ENCODE data around the gene HOXB4. TPM values are rescaled to one million over a fixed set of nuclear protein-coding genes. Genes with fewer than 3 reads are reported as not detected.
"Not testable (repeated sequence)": the region's sequence is repeated elsewhere in the genome, so short reads cannot be mapped to it uniquely, and the experiment has no call there.

HOXB4 gene
- total RNA-seq, 4 donors from 2014 or later = 0.18 to 1.8 (median 0.51) TPM

DNA sequence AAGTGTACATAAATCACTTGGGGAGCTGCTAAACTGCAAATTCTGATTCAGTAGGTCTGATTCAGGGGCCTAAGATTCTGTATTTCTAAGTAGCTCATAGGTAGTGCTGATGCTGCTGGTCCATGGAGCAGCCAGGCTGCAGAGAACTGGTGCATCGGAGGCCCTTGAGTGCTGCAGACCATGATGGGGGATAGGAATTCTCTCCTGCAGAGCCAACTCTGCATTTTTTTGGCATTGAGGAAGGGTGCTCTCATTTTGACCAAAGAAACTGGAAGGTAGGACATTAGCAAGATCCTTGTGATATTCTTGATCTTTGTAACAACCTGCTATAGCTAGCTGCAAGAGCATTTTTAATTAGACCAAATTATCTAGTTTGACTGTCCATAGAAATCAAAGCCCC is 37.9 kb downstream of the HOXB4 start:
- peaks cover 10 to 16% of the 10 kb centered on the region in 2 donors for H3K4me1 ChIP-seq
- no peaks in the 10 kb centered on the region for H3K9me3 ChIP-seq
- no peak for ATAC-seq
- H3K36me3 ChIP-seq = no peaks in the 10 kb centered on the region
- in situ Hi-C loops (cut with MboI; ENCODE audit: low sequenced_read_pairs in 4 of 4) = no loop called here
- peaks cover 9 to 32% (median 25%) of the 10 kb centered on the region in 3 donors for H3K27me3 ChIP-seq
- intact Hi-C loops (cut with DNase I; ENCODE audit: low total_unique reads) = no loop called here
- no peak for DNase-seq
- no peak for TF ChIP-seq POLR2A (IDR thresholded peaks at IDR 0.05)
- TF ChIP-seq, protein P1, sequence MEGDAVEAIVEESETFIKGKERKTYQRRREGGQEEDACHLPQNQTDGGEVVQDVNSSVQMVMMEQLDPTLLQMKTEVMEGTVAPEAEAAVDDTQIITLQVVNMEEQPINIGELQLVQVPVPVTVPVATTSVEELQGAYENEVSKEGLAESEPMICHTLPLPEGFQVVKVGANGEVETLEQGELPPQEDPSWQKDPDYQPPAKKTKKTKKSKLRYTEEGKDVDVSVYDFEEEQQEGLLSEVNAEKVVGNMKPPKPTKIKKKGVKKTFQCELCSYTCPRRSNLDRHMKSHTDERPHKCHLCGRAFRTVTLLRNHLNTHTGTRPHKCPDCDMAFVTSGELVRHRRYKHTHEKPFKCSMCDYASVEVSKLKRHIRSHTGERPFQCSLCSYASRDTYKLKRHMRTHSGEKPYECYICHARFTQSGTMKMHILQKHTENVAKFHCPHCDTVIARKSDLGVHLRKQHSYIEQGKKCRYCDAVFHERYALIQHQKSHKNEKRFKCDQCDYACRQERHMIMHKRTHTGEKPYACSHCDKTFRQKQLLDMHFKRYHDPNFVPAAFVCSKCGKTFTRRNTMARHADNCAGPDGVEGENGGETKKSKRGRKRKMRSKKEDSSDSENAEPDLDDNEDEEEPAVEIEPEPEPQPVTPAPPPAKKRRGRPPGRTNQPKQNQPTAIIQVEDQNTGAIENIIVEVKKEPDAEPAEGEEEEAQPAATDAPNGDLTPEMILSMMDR (IDR thresholded peaks at IDR 0.05 in 4 of 5, conservative IDR thresholded peaks at IDR 0.05 in 1 of 5) = no peak
- no peak overlapping the region for H3K27ac ChIP-seq
- no peak overlapping the region for H3K4me3 ChIP-seq

DNA sequence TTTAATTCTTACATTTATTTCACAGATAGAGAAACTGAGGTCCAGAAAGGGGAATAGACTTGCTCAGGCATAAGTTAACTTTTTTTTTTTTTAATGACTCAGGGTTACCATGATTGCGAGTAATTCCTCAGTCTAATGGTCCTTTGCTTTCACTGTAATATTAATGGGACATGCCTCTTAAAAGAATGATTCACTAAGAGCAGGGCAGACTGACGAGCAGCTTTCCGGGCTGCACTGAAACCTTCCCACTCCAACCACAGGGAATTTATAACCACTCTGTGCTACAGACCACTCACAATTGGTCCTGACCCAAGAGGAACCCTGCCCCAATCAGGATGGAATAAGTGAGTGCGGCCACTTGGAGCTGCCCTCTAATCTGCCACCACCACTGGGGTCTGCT is 39.0 kb downstream of the HOXB4 start:
- in situ Hi-C loops (cut with MboI; ENCODE audit: low sequenced_read_pairs in 4 of 4) = no loop called here
- TF ChIP-seq, protein P1 (IDR thresholded peaks at IDR 0.05 in 4 of 5, conservative IDR thresholded peaks at IDR 0.05 in 1 of 5) = no peak
- TF ChIP-seq POLR2A (IDR thresholded peaks at IDR 0.05) = no peak
- peaks cover 9 to 25% (median 22%) of the 10 kb centered on the region in 3 donors for H3K27me3 ChIP-seq

DNA sequence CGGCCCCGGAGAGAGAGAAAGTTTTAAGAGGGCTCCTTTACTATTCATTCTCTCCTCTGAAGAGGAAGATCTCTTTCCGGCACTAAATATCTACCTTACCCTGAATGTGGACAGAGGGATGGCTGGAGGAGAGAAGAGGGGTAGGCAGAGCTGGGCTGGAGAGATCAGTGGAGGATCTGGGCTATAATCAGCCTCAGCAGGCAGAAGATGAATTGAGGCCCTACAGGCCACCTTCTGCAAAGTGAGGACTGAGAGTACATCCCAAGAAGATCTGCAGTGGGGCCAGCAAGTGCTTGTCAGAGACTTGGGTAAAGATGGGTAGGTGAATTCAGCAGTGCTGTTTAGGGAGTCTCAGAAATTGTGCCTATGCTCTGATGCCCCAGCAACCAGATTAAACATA is 40.8 kb downstream of the HOXB4 start:
- DNase-seq = no peak

More for the DNA sequence above, 39.0 kb downstream of the HOXB4 start:
- no peaks in the 10 kb centered on the region for H3K9me3 ChIP-seq
- no peaks in the 10 kb centered on the region for H3K36me3 ChIP-seq
- H3K4me1 ChIP-seq = peaks cover 10% of the 10 kb centered on the region in 2 donors
- intact Hi-C loops (cut with DNase I; ENCODE audit: low total_unique reads) = no loop called here
- DNase-seq (no peak), ATAC-seq (no peak)
- no peak overlapping the region for H3K4me3 ChIP-seq
- H3K27ac ChIP-seq = no peak overlapping the region

DNA sequence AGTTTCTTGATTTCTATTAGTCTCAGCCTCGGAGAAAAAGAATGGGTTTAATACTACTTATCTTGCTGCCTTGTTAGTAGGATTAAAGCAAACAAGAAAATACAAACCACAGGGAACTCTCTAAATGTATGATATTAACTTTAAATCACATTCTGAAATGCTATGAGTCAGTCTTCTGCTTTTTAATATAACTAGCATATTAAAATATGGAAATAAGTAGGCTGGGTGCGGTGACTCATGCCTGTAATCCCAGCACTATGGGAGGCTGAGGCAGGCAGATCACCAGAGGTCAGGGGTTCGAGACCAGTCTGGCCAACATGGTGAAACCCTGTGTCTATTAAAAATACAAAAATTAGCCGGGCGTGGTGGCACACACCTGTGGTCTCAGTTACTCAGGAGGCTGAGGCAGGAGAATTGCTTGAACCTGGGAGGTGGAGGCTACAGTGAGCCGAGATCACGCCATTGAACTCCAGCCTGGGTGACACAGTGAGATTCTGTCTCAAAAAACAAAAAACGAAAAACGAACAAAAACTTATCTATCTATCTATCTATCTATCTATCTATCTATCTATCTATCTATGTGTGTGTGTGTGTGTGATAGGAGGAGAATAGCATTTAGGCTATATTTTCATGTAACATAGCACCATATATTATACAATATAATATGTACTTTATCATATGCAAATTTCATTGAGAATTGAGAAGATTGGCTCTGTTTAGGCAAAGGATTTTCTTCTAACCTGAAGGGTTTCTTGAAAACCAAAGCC is 42.2 kb downstream of the HOXB4 start:
- H3K4me3 ChIP-seq; H3K4me1 ChIP-seq; H3K36me3 ChIP-seq; H3K27ac ChIP-seq; in situ Hi-C loops (cut with MboI; ENCODE audit: low sequenced_read_pairs in 4 of 4); DNase-seq; H3K9me3 ChIP-seq; intact Hi-C loops (cut with DNase I; ENCODE audit: low total_unique reads); H3K27me3 ChIP-seq; ATAC-seq: not testable (repeated sequence)

More for the DNA sequence above, 40.8 kb downstream of the HOXB4 start:
- ATAC-seq = no peak
- Histone ChIP-seq H3K9me3 (no peaks in the 10 kb centered on the region), H3K4me3 (no peak overlapping the region), H3K4me1 (peaks cover 5 to 9% of the 10 kb centered on the region in 2 donors), H3K27ac (no peak overlapping the region), H3K36me3 (no peaks in the 10 kb centered on the region), H3K27me3 (peaks cover 4 to 16% (median 12%) of the 10 kb centered on the region in 3 donors)
- intact Hi-C loops (cut with DNase I; ENCODE audit: low total_unique reads) = no loop called here
- TF ChIP-seq POLR2A (IDR thresholded peaks at IDR 0.05) = no peak
- TF ChIP-seq, protein P1 (IDR thresholded peaks at IDR 0.05 in 4 of 5, conservative IDR thresholded peaks at IDR 0.05 in 1 of 5) = no peak
- in situ Hi-C loops (cut with MboI; ENCODE audit: low sequenced_read_pairs in 4 of 4) = no loop called here

DNA sequence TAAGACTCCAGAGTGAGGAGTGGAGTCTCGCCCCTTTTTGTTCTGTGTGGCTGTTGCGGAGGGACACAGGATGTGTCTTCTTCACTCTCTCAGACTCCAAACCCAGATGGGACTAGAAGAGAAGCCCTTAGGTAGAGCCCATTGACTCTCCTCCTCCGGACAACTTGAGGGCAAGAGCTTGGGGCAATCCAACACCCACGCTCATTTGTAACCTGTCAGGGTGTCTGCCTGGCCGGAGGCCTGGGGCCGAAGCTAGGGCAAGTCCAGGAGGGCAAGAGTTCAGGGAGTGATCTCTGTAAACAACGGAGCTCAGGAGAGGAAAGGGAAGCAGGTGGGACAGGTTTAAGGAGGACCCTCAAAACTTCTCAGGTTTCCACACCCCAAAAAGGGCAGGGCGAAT is 45.9 kb downstream of the HOXB4 start:
- no peaks in the 10 kb centered on the region for H3K4me1 ChIP-seq
- intact Hi-C loops (cut with DNase I; ENCODE audit: low total_unique reads) = no loop called here
- H3K36me3 ChIP-seq = no peaks in the 10 kb centered on the region
- TF ChIP-seq, protein P1 (IDR thresholded peaks at IDR 0.05 in 4 of 5, conservative IDR thresholded peaks at IDR 0.05 in 1 of 5) = no peak
- no peak for TF ChIP-seq POLR2A (IDR thresholded peaks at IDR 0.05)
- H3K9me3 ChIP-seq = no peaks in the 10 kb centered on the region
- DNase-seq = no peak
- no peak overlapping the region for H3K27ac ChIP-seq
- H3K4me3 ChIP-seq = no peak overlapping the region
- ATAC-seq = no peak
- in situ Hi-C loops (cut with MboI; ENCODE audit: low sequenced_read_pairs in 4 of 4) = no loop called here
- H3K27me3 ChIP-seq = peaks cover 0 to 12% (median 6%) of the 10 kb centered on the region in 3 donors

All from gastrocnemius medialis (tissue), 4 donors.